OCI-LY1 (cell line): ENCODE measurements around the gene KCTD5.
"Not testable (repeated sequence)": the region's sequence is repeated elsewhere in the genome, so short reads cannot be mapped to it uniquely, and the experiment has no call there.

Experiments
- CTCF ChIP-seq: fragments of 200-600 bp; sonication (generic), shearing (Covaris generic); IDR thresholded peaks from 2 replicates; pipeline ENCODE4 v1.5.1; 2017; ENCODE audit warnings: mild to moderate bottlenecking, antibody characterized with exemption, low read length, moderate library complexity, mixed read lengths
- EZH2 ChIP-seq: fragments of 200-600 bp; sonication (generic), shearing (Covaris generic); IDR thresholded peaks from 2 replicates; pipeline ENCODE4 v1.8.0; 2017; ENCODE audit warnings: borderline replicate concordance, mixed run types, mild to moderate bottlenecking, antibody characterized with exemption, low read length, moderate library complexity, mixed read lengths

DNA sequence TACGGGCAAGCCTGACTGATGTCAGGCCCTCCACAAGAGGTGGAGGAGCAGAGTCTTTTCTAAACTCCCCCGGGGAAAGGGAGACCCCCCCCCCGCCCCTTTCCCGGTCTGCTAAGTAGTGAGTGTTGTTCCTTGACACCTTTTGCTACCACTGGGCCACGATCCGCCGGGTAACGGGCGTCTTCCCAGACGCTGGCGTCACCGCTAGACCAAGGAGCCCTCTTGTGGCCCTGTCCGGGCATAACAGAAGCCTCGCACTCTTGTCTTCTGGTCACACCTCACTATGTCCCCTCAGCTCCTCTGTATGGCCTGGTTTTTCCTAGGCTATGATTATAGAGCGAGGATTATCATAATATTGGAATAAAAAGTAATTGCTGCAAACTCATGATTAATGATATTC lies 12.3 kb upstream of the KCTD5 start:
- peak; percentile 51 for TF ChIP-seq CTCF
- not testable (repeated sequence) for TF ChIP-seq EZH2
